ENCODE results near the gene EPC1.
"Not testable (repeated sequence)": the region's sequence is repeated elsewhere in the genome, so short reads cannot be mapped to it uniquely, and the experiment has no call there.

- TF ChIP-seq CTCF, POLR2A (IDR thresholded peaks at IDR 0.05): not testable (repeated sequence)
These were observed 18.4 kb upstream of the EPC1 start for GRCh38 chr10:32365404-32365803.

Measured in tibial nerve (tissue), 3 donors.